HG03039 (cell line): ENCODE measurements around the gene MTG2.

Source experiments
- ATAC-seq: cut with Tn5 transposase; IDR thresholded peaks from one replicate; pipeline ENCODE4 v1.9.1; 2021; ENCODE audit warnings: mild to moderate bottlenecking, moderate library complexity; ENCODE audit not compliant: unreplicated experiment

The MTG2 gene

GRCh38 chr20:62183426-62184142, 756 bp downstream of the MTG2 start:
- ATAC-seq: no peak

GRCh38 chr20:62186096-62186426, 3.2 kb downstream of the MTG2 start:
- ATAC-seq: no peak

GRCh38 chr20:62186887-62187866, 4.3 kb downstream of the MTG2 start:
- ATAC-seq: no peak

GRCh38 chr20:62190639-62191411, 8.0 kb downstream of the MTG2 start:
- no peak for ATAC-seq

- no peak for ATAC-seq
These were observed 9.1 kb downstream of the MTG2 start for GRCh38 chr20:62191781-62192559.

GRCh38 chr20:62192635-62193034, 9.8 kb downstream of the MTG2 start:
- no peak for ATAC-seq

- no peak for ATAC-seq
These were observed 10.5 kb downstream of the MTG2 start for GRCh38 chr20:62193079-62194025.

GRCh38 chr20:62195075-62195405, 12.2 kb downstream of the MTG2 start:
- ATAC-seq: no peak

GRCh38 chr20:62195736-62196135, 12.9 kb downstream of the MTG2 start:
- no peak for ATAC-seq

GRCh38 chr20:62196286-62196685, 13.5 kb downstream of the MTG2 start:
- no peak for ATAC-seq

- no peak for ATAC-seq
These were observed 14.5 kb downstream of the MTG2 start for GRCh38 chr20:62197311-62197710.

GRCh38 chr20:62197801-62198200, 15.0 kb downstream of the MTG2 start:
- no peak for ATAC-seq

- ATAC-seq: no peak
These were observed 15.7 kb downstream of the MTG2 start for GRCh38 chr20:62198496-62198895.

- ATAC-seq: no peak
These were observed 16.1 kb downstream of the MTG2 start for GRCh38 chr20:62198931-62199330.

GRCh38 chr20:62200491-62201172, 17.8 kb downstream of the MTG2 start:
- no peak for ATAC-seq

- no peak for ATAC-seq
These were observed 18.6 kb downstream of the MTG2 start for GRCh38 chr20:62201173-62202082.

GRCh38 chr20:62202083-62202395, 19.2 kb downstream of the MTG2 start:
- no peak for ATAC-seq

GRCh38 chr20:62202676-62203377, 20.0 kb downstream of the MTG2 start:
- no peak for ATAC-seq
